Liver (tissue), 9 donors: ENCODE data around the gene KIF18B. TPM values are rescaled to one million over a fixed set of nuclear protein-coding genes. Genes with fewer than 3 reads are reported as not detected.

Experiments used
- DNase-seq: peaks from one replicate; pipeline ENCODE4 v3.0.0-alpha.2; 2017; ENCODE audit warnings: low spot score
- H3K27ac ChIP-seq, 2 donors: one replicate each; pipeline ENCODE4 v1.7.0; 2013; ENCODE audit warnings: inconsistent platforms in 2 of 2, low read length in 2 of 2, control low read depth in 1 of 2, low read depth in 1 of 2, mild to moderate bottlenecking in 1 of 2
- H3K27me3 ChIP-seq, 4 donors: one replicate each; pipeline versions ENCODE4 v1.6.1 to v1.7.0; 2013; ENCODE audit warnings: low read length in 3 of 4, inconsistent platforms in 1 of 4, mild to moderate bottlenecking in 1 of 4, moderate library complexity in 1 of 4; ENCODE audit not compliant: control insufficient read depth in 4 of 4, insufficient read depth in 4 of 4
- H3K36me3 ChIP-seq, 4 donors: one replicate each; pipeline versions ENCODE4 v1.6.1 to v1.7.0; 2013; ENCODE audit warnings: low read length in 3 of 4, mild to moderate bottlenecking in 3 of 4, low read depth in 1 of 4, moderate library complexity in 1 of 4; ENCODE audit not compliant: control insufficient read depth in 4 of 4, insufficient read depth in 3 of 4
- H3K4me1 ChIP-seq, 4 donors: one replicate each; pipeline versions ENCODE4 v1.6.1 to v1.7.0; 2013; ENCODE audit warnings: low read length in 3 of 4, mild to moderate bottlenecking in 3 of 4, moderate library complexity in 1 of 4; ENCODE audit not compliant: control insufficient read depth in 4 of 4, insufficient read depth in 4 of 4
- H3K4me3 ChIP-seq, 3 donors: one replicate each; pipeline versions ENCODE4 v1.6.1 to v1.7.0; 2013; ENCODE audit warnings: low read length in 3 of 3, control low read depth in 1 of 3, low read depth in 1 of 3, mild to moderate bottlenecking in 1 of 3
- H3K9ac ChIP-seq, 2 donors: one replicate each; pipeline ENCODE4 v1.7.0; 2013; ENCODE audit warnings: low read length in 2 of 2, mild to moderate bottlenecking in 2 of 2, moderate library complexity in 2 of 2, control low read depth in 1 of 2, low read depth in 1 of 2
- H3K9me3 ChIP-seq, 4 donors: one replicate each; pipeline versions ENCODE4 v1.6.1 to v1.7.0; 2013; ENCODE audit warnings: low read length in 3 of 4; ENCODE audit not compliant: control insufficient read depth in 4 of 4
- ATF3 ChIP-seq: IDR thresholded peaks from 2 replicates; pipeline ENCODE4 v1.6.1; 2016; ENCODE audit warnings: antibody characterized with exemption
- EGR1 ChIP-seq, 2 donors: IDR thresholded peaks; 2 replicates each; pipeline ENCODE4 v1.6.1; 2016 to 2018; ENCODE audit warnings: antibody characterized with exemption in 2 of 2, low read depth in 2 of 2
- FOXA1 ChIP-seq: IDR thresholded peaks from 2 replicates; pipeline ENCODE4 v1.6.1; 2016; ENCODE audit warnings: antibody characterized with exemption
- FOXA2 ChIP-seq: IDR thresholded peaks from 2 replicates; pipeline ENCODE4 v1.6.1; 2016; ENCODE audit warnings: antibody characterized with exemption
- GABPA ChIP-seq, 2 donors: IDR thresholded peaks in 1 of 2; conservative IDR thresholded peaks in 1 of 2; 2 replicates each; pipeline ENCODE4 v1.6.1; 2016; ENCODE audit warnings: antibody characterized with exemption in 2 of 2, mild to moderate bottlenecking in 1 of 2, moderate library complexity in 1 of 2
- HNF4A ChIP-seq, 2 donors: conservative IDR thresholded peaks; 2 replicates each; pipeline ENCODE4 v1.6.1; 2016; ENCODE audit warnings: antibody characterized with exemption in 2 of 2, mild to moderate bottlenecking in 2 of 2
- HNF4G ChIP-seq: IDR thresholded peaks from 2 replicates; pipeline ENCODE4 v1.6.1; 2016; ENCODE audit warnings: antibody characterized with exemption
- JUND ChIP-seq, 2 donors: IDR thresholded peaks; 2 replicates each; pipeline ENCODE4 v1.6.1; 2016; ENCODE audit warnings: antibody characterized with exemption in 2 of 2
- NR2F2 ChIP-seq: IDR thresholded peaks from 2 replicates; pipeline ENCODE4 v1.6.1; 2016; ENCODE audit warnings: antibody characterized with exemption
- RAD21 ChIP-seq, 2 donors: IDR thresholded peaks; 2 replicates each; pipeline ENCODE4 v1.6.1; 2016; ENCODE audit warnings: antibody characterized with exemption in 2 of 2, mild to moderate bottlenecking in 2 of 2
- REST ChIP-seq: IDR thresholded peaks from 2 replicates; pipeline ENCODE4 v1.6.1; 2016; ENCODE audit warnings: antibody characterized with exemption, mild to moderate bottlenecking
- RXRA ChIP-seq, 2 donors: IDR thresholded peaks; 2 replicates each; pipeline ENCODE4 v1.6.1; 2017 to 2018; ENCODE audit warnings: antibody characterized with exemption in 2 of 2, mild to moderate bottlenecking in 1 of 2
- SP1 ChIP-seq: IDR thresholded peaks from 2 replicates; pipeline ENCODE4 v1.6.1; 2018; ENCODE audit warnings: antibody characterized with exemption, mild to moderate bottlenecking
- TAF1 ChIP-seq: conservative IDR thresholded peaks from 2 replicates; pipeline ENCODE4 v1.6.1; 2016; ENCODE audit warnings: antibody characterized with exemption, mild to moderate bottlenecking
- YY1 ChIP-seq: IDR thresholded peaks from 2 replicates; pipeline ENCODE4 v1.6.1; 2016; ENCODE audit warnings: antibody characterized with exemption, mild to moderate bottlenecking
- WGBS: extraction: QIAGEN DNeasy Blood & Tissue Kit; methylation state at CpG from one replicate; pipeline ENCODE4 v1.1.7; 2013; 5-methylcytosine and 5-hydroxymethylcytosine counted together
- polyA plus RNA-seq, 2 donors: library from polyadenylated mRNA; stranded (reverse) in 1 of 2; unstranded in 1 of 2; fragments of 200-250 nt in 1 of 2; fragments of >200 nt in 1 of 2; fragmentation: Nextera tagmentation in 1 of 2; extraction: Ambion mirVana in 1 of 2; gene quantifications; one replicate each; pipeline versions ENCODE4 v1.2.1 to v1.2.3, GENCODE V29; 2013 to 2015
- total RNA-seq, 2 donors: library from RNA; depleted of rRNA; stranded (reverse); fragments of >200 nt; gene quantifications; one replicate each; pipeline ENCODE4 v1.2.3, GENCODE V29; 2014
- TF ChIP-seq, protein P1 (sequence below): fragments of 150-350 bp; IDR thresholded peaks from 2 replicates; pipeline ENCODE4 v1.5.1; 2017; ENCODE audit warnings: improper control_type of control experiment, low read depth, low read length; ENCODE audit not compliant: missing input control
- TF ChIP-seq, protein P2 (sequence below): IDR thresholded peaks from 2 replicates; pipeline ENCODE4 v1.6.1; 2016; ENCODE audit warnings: antibody characterized with exemption
- donor health status: healthy.
- donor health status: healthy.
- donor health status: healthy.
- donor health status: healthy.
- donor health status: healthy.

The KIF18B gene
- total and polyA plus RNA-seq, 4 donors, result under 0.01 to 11.9 (median 0.48) TPM

GRCh38 chr17:44904001-44904984 is 43.3 kb downstream of the KIF18B start:
- Histone ChIP-seq H3K27ac (no peak overlapping the region), H3K4me3 (no peak overlapping the region), H3K27me3 (no peaks in the 10 kb centered on the region), H3K9me3 (no peaks in the 10 kb centered on the region), H3K4me1 (peaks cover 4 to 14% (median 7%) of the 10 kb centered on the region in 4 donors), H3K36me3 (no peaks in the 10 kb centered on the region), H3K9ac (no peak overlapping the region)
- no peak for DNase-seq
- TF ChIP-seq FOXA1 (no peak), HNF4A (conservative IDR thresholded peaks at IDR 0.05) (no peak), RAD21 (IDR thresholded peaks at IDR 0.05) (no peak), NR2F2 (no peak), EGR1 (IDR thresholded peaks at IDR 0.05; ENCODE audit: low read depth in 2 of 2) (no peak), RXRA (IDR thresholded peaks at IDR 0.05) (no peak), HNF4G (no peak), REST (no peak), SP1 (no peak), GABPA (IDR thresholded peaks at IDR 0.05 in 1 of 2, conservative IDR thresholded peaks at IDR 0.05 in 1 of 2) (no peak), FOXA2 (no peak), YY1 (no peak), TAF1 (no peak), JUND (IDR thresholded peaks at IDR 0.05) (no peak), ATF3 (no peak)
- TF ChIP-seq, protein P1, sequence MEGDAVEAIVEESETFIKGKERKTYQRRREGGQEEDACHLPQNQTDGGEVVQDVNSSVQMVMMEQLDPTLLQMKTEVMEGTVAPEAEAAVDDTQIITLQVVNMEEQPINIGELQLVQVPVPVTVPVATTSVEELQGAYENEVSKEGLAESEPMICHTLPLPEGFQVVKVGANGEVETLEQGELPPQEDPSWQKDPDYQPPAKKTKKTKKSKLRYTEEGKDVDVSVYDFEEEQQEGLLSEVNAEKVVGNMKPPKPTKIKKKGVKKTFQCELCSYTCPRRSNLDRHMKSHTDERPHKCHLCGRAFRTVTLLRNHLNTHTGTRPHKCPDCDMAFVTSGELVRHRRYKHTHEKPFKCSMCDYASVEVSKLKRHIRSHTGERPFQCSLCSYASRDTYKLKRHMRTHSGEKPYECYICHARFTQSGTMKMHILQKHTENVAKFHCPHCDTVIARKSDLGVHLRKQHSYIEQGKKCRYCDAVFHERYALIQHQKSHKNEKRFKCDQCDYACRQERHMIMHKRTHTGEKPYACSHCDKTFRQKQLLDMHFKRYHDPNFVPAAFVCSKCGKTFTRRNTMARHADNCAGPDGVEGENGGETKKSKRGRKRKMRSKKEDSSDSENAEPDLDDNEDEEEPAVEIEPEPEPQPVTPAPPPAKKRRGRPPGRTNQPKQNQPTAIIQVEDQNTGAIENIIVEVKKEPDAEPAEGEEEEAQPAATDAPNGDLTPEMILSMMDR, result no peak
- TF ChIP-seq, protein P2, sequence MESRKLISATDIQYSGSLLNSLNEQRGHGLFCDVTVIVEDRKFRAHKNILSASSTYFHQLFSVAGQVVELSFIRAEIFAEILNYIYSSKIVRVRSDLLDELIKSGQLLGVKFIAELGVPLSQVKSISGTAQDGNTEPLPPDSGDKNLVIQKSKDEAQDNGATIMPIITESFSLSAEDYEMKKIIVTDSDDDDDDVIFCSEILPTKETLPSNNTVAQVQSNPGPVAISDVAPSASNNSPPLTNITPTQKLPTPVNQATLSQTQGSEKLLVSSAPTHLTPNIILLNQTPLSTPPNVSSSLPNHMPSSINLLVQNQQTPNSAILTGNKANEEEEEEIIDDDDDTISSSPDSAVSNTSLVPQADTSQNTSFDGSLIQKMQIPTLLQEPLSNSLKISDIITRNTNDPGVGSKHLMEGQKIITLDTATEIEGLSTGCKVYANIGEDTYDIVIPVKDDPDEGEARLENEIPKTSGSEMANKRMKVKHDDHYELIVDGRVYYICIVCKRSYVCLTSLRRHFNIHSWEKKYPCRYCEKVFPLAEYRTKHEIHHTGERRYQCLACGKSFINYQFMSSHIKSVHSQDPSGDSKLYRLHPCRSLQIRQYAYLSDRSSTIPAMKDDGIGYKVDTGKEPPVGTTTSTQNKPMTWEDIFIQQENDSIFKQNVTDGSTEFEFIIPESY, result no peak
- WGBS, result 96% methylated on average over 35 of the region's 35 CpGs
